Type B pancreatic cell (in vitro differentiated cells): ENCODE data around the gene EHBP1L1. TPM values are rescaled to one million over a fixed set of nuclear protein-coding genes. Genes with fewer than 3 reads are reported as not detected.

Source experiments
- DNase-seq: peaks from one replicate; pipeline ENCODE4 v3.0.0; 2021; ENCODE audit warnings: mixed read lengths; ENCODE audit not compliant: unreplicated experiment; ENCODE audit errors: extremely low spot score
- H3K27ac Mint-ChIP-seq: 2 replicates; pipeline ENCODE4 v1.8.0; 2021; ENCODE audit warnings: mild to moderate bottlenecking, mixed read lengths
- H3K27me3 Mint-ChIP-seq: 2 replicates; pipeline ENCODE4 v1.8.0; 2021; ENCODE audit warnings: mixed read lengths
- H3K36me3 Mint-ChIP-seq: 2 replicates; pipeline ENCODE4 v1.8.0; 2021; ENCODE audit warnings: mixed read lengths
- H3K4me1 Mint-ChIP-seq: one replicate; pipeline ENCODE4 v1.8.0; 2021; ENCODE audit warnings: mixed read lengths; ENCODE audit not compliant: unreplicated experiment
- H3K4me3 Mint-ChIP-seq: 2 replicates; pipeline ENCODE4 v1.8.0; 2021; ENCODE audit warnings: mild to moderate bottlenecking, mixed read lengths
- H3K9me3 Mint-ChIP-seq: 2 replicates; pipeline ENCODE4 v1.8.0; 2021; ENCODE audit warnings: mixed read lengths
- total RNA-seq: library from RNA; stranded (reverse); gene quantifications from 2 replicates; pipeline ENCODE4 v1.2.1, GENCODE V29; 2021; ENCODE audit warnings: low replicate concordance
- TF ChIP-seq, protein P1 (sequence below): fragments of 200-600 bp; sonication (generic); conservative IDR thresholded peaks from 2 replicates; pipeline ENCODE4 v1.5.0; 2021; ENCODE audit warnings: antibody characterized with exemption, mild to moderate bottlenecking

The EHBP1L1 gene
- total RNA-seq, 1 donor from 2014 or later, result 14.7 TPM

DNA sequence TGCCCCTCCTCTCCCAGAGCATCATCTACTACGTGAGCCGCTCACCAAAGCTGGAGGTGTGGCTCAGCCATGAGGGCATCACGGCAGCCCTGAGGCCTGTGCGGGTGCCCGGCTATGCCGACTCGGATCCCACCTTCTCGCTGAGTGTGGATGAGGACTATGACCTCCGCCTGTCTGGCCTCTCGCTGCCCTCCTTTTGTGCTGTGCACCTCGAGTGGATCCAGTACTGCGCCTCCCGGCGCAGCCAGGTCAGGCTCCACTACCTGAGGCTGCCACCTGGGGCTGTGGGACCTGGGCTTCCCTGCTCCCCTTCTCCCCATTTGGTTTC, 58.2 kb downstream of the EHBP1L1 start:
- H3K4me3 Mint-ChIP-seq, result no peak overlapping the region

DNA sequence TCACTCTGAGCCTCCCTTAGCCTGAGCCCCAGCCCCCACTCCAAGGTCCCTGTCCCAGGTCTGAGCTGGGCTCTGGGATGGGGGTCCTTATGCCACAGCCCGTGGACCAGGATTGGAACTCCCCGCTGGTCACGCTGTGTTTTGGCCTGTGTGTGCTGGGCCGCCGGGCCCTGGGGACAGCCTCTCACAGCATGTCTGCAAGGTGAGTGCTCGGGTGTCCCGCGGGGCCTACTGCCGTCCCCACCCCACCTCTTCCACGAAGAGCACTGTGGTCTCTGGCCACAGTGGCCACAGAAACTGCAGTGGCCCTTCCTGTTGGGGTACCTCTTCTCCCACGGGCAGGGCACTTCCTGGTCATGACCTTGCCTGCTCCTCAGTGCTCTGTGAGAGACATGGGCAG, 58.6 kb downstream of the EHBP1L1 start:
- TF ChIP-seq, protein P1, sequence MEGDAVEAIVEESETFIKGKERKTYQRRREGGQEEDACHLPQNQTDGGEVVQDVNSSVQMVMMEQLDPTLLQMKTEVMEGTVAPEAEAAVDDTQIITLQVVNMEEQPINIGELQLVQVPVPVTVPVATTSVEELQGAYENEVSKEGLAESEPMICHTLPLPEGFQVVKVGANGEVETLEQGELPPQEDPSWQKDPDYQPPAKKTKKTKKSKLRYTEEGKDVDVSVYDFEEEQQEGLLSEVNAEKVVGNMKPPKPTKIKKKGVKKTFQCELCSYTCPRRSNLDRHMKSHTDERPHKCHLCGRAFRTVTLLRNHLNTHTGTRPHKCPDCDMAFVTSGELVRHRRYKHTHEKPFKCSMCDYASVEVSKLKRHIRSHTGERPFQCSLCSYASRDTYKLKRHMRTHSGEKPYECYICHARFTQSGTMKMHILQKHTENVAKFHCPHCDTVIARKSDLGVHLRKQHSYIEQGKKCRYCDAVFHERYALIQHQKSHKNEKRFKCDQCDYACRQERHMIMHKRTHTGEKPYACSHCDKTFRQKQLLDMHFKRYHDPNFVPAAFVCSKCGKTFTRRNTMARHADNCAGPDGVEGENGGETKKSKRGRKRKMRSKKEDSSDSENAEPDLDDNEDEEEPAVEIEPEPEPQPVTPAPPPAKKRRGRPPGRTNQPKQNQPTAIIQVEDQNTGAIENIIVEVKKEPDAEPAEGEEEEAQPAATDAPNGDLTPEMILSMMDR, result no peak
- H3K27me3 Mint-ChIP-seq, result no peaks in the 10 kb centered on the region
- H3K4me3 Mint-ChIP-seq, result no peak overlapping the region
- peaks cover 4% of the 10 kb centered on the region for H3K4me1 Mint-ChIP-seq
- H3K36me3 Mint-ChIP-seq, result no peaks in the 10 kb centered on the region
- DNase-seq, result no peak
- no peak overlapping the region for H3K27ac Mint-ChIP-seq
- no peaks in the 10 kb centered on the region for H3K9me3 Mint-ChIP-seq

More for the DNA sequence above, 58.2 kb downstream of the EHBP1L1 start:
- no peaks in the 10 kb centered on the region for H3K9me3 Mint-ChIP-seq
- H3K36me3 Mint-ChIP-seq, result no peaks in the 10 kb centered on the region
- H3K4me1 Mint-ChIP-seq, result peaks cover 4% of the 10 kb centered on the region
- no peak for DNase-seq
- TF ChIP-seq, protein P1, result no peak
- no peaks in the 10 kb centered on the region for H3K27me3 Mint-ChIP-seq
- H3K27ac Mint-ChIP-seq, result no peak overlapping the region

DNA sequence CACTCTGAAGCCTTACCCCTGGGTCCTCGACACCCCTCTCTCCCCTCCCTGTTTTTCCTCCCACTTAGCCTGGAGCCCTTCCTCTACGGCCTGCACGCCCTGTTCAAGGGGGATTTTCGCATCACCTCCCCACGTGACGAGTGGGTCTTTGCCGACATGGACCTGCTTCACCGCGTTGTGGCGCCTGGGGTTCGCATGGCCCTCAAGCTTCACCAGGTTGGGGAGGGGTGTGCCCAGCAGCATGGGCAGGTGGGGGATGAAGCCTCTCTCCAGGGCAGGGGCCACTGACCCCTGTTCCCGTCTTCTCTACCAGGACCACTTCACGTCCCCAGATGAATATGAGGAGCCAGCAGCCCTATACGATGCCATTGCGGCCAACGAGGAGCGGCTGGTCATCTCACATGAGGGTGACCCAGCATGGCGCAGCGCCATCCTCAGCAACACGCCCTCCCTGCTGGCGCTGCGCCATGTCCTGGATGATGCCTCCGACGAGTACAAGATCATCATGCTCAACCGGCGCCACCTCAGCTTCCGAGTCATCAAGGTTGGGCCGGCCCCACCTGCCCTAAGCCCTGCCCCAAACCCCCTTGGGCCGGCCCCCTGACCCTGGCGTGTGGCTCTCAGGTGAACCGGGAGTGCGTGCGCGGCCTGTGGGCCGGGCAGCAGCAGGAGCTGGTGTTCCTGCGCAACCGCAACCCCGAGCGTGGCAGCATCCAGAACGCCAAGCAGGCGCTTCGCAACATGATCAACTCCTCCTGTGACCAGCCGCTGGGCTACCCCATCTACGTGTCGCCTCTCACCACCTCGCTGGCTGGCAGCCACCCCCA, 59.3 kb downstream of the EHBP1L1 start:
- Mint-ChIP-seq H3K27ac (no peak overlapping the region), H3K9me3 (no peaks in the 10 kb centered on the region), H3K36me3 (no peaks in the 10 kb centered on the region), H3K4me1 (peaks cover 4% of the 10 kb centered on the region), H3K27me3 (no peaks in the 10 kb centered on the region), H3K4me3 (no peak overlapping the region)
- no peak for DNase-seq
- TF ChIP-seq, protein P1, result no peak

DNA sequence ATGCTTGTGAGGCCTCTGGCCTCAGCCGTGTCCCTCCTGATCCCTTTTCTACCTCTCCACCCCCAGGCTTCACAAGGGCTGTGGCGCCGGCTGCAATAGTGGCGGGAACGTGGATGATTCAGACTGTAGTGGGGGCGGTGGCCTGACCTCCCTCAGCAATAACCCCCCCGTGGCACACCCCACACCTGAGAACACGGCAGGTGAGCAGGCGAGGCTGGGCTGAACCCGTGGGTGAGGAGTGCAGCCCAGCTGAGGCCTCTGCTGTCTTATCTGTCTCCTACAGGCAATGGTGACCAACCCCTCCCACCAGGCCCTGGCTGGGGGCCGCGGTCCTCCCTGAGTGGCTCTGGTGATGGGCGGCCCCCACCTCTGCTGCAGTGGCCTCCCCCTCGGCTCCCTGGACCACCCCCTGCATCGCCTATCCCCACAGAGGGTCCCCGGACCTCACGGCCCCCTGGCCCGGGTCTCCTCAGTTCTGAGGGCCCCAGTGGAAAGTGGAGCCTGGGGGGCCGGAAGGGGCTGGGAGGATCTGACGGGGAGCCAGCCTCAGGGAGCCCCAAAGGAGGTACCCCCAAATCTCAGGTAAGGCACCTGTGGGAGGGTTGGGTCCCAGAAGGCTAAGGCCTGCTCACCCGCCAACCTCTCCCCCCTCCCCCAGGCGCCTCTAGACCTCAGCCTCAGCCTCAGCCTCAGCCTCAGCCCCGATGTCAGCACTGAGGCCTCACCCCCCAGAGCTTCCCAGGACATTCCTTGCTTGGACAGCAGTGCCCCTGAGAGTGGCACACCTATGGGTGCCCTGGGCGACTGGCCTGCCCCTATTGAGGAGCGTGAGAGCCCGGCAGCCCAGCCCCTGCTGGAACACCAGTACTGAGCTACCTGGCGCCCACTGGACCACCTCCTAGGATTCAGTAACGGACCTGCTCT, 60.5 kb downstream of the EHBP1L1 start:
- Mint-ChIP-seq H3K4me1 (peaks cover 4% of the 10 kb centered on the region), H3K27ac (no peak overlapping the region), H3K4me3 (peak overlapping the region; percentile 69), H3K27me3 (no peaks in the 10 kb centered on the region), H3K9me3 (no peaks in the 10 kb centered on the region), H3K36me3 (no peaks in the 10 kb centered on the region)
- DNase-seq, result no peak
- TF ChIP-seq, protein P1, result no peak

DNA sequence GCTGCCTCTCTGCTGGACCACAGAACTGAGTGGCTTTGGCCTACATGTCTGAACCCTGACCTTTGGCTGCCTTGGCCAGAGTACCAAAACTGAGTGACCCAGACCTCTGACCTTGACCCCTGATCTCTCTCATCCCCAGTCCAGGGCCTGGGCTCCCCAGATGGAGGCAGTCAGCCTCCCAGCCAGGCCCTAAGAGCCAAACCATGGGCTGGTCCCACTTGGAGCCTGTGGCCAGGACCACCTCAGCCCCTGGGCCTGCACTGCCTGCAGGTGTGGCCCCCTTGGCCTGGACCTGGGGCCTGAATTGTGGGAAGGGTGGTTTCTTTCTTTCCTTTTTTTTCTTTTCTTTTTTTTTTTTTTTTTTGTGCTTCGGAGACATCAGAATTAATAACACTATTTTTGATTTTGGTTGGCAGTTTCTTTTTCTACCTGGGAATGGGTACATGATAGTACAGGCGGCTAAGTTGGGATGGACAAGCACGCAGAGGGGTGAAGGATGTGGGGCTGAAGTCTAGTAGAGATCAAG, 61.2 kb downstream of the EHBP1L1 start:
- no peak for DNase-seq
- TF ChIP-seq, protein P1, result no peak
- Mint-ChIP-seq H3K9me3 (no peaks in the 10 kb centered on the region), H3K36me3 (no peaks in the 10 kb centered on the region), H3K27me3 (peaks cover 3% of the 10 kb centered on the region), H3K4me3 (peak overlapping the region; percentile 87), H3K4me1 (peaks cover 4% of the 10 kb centered on the region), H3K27ac (peak overlapping the region; percentile 55)
